Brain microvascular endothelial cell (primary cell): ENCODE measurements around the gene POLR3GL.

ENCODE experiments used
- DNase-seq: peaks from one replicate; pipeline ENCODE4 v3.0.0-alpha.2; 2020
- H3K27ac ChIP-seq: fragments of 250-450 bp; sonication (Bioruptor Pico); 2 replicates; pipeline ENCODE4 v1.5.1; 2020; ENCODE audit warnings: mild to moderate bottlenecking, moderate library complexity
- H3K27me3 ChIP-seq: fragments of 250-450 bp; sonication (Bioruptor Pico); replicated peaks from 2 replicates; pipeline ENCODE4 v1.5.1; 2020; ENCODE audit warnings: mild to moderate bottlenecking
- H3K36me3 ChIP-seq: fragments of 250-450 bp; sonication (Bioruptor Pico); replicated peaks from 2 replicates; pipeline ENCODE4 v1.5.1; 2020; ENCODE audit warnings: mild to moderate bottlenecking
- H3K4me3 ChIP-seq: 2 replicates; pipeline ENCODE4 v1.5.1; 2011; ENCODE audit warnings: low read depth, mild to moderate bottlenecking, control low read depth, low read length, moderate library complexity
- in situ Hi-C: cut with HindIII; loops from 2 replicates; pipeline ENCODE4 v1.10.0; 2017; ENCODE audit warnings: low sequenced_read_pairs, low pct_ligation_motif_present
- TF ChIP-seq, protein P1 (sequence below): IDR thresholded peaks from 2 replicates; pipeline ENCODE4 v1.5.1; 2011; ENCODE audit warnings: low read depth, mild to moderate bottlenecking, moderate library complexity, low read length, control low read depth, inconsistent platforms; ENCODE audit errors: missing control alignments

The POLR3GL gene

DNA sequence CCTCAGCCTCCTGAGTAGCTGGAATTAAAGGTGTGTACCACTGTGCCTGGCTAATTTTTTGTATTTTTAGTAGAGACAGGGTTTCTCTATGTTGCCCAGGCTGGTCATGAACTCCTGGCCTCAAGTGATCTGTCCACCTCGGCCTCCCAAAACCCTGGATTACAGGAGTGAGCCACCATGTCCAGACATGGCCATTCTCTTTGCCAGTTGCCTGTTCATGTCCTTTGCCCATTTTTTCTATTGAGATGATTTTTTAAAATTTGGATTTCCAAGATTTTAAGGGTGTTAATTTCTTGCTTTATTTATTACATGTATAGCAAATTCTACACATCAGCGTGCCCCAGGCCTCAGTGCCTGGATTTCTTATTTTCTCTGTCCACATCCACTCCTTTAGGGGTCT is 2.8 kb downstream of the POLR3GL start:
- no peaks in the 10 kb centered on the region for H3K27me3 ChIP-seq
- H3K27ac ChIP-seq = no peak overlapping the region
- no peaks in the 10 kb centered on the region for H3K36me3 ChIP-seq
- in situ Hi-C loops = no loop called here
- no peak overlapping the region for H3K4me3 ChIP-seq
- TF ChIP-seq, protein P1, sequence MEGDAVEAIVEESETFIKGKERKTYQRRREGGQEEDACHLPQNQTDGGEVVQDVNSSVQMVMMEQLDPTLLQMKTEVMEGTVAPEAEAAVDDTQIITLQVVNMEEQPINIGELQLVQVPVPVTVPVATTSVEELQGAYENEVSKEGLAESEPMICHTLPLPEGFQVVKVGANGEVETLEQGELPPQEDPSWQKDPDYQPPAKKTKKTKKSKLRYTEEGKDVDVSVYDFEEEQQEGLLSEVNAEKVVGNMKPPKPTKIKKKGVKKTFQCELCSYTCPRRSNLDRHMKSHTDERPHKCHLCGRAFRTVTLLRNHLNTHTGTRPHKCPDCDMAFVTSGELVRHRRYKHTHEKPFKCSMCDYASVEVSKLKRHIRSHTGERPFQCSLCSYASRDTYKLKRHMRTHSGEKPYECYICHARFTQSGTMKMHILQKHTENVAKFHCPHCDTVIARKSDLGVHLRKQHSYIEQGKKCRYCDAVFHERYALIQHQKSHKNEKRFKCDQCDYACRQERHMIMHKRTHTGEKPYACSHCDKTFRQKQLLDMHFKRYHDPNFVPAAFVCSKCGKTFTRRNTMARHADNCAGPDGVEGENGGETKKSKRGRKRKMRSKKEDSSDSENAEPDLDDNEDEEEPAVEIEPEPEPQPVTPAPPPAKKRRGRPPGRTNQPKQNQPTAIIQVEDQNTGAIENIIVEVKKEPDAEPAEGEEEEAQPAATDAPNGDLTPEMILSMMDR = no peak
- no peak for DNase-seq

DNA sequence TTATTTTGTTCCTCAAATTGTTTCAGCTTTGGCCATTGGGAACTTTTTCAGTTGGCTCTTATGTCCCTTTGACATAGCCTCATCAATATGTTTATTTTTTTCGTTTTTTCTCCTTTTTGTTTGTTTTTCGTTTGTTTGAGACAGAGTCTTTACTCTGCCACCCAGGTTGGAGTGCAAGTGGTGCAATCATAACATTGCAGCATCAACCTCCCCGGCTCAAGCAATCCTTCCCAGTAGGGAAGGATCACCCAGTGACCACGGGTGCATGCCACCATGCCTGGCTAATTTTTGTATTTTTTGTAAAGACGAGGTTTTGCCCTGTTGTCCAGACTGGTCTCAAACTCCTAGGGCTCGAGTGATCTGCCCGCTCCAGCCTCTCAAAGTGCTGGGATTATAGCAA is 8.1 kb downstream of the POLR3GL start:
- no peak for DNase-seq
- H3K27me3 ChIP-seq = no peaks in the 10 kb centered on the region
- TF ChIP-seq, protein P1 = no peak
- H3K36me3 ChIP-seq = no peaks in the 10 kb centered on the region
- no peak overlapping the region for H3K27ac ChIP-seq
- in situ Hi-C loops = no loop called here
- no peak overlapping the region for H3K4me3 ChIP-seq

DNA sequence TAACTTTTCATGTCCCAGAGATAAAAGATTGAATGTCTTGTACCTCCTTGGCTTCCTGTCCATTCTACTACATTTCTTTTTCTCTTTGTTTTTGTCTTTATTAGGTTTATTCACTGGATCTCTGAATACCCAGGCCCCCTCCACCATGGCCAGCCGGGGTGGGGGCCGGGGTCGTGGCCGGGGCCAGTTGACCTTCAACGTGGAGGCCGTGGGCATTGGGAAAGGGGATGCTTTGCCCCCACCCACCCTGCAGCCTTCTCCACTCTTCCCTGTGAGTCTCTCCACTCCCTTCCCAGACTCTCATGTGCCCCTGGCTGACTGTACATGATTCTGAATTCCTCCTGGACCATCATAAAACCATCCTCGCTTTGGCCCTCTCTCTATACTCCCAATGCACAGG is 10.2 kb downstream of the POLR3GL start:
- Histone ChIP-seq H3K27ac (no peak overlapping the region), H3K4me3 (no peak overlapping the region), H3K36me3 (no peaks in the 10 kb centered on the region), H3K27me3 (no peaks in the 10 kb centered on the region)
- TF ChIP-seq, protein P1 = no peak
- in situ Hi-C loops = no loop called here
- DNase-seq = no peak

DNA sequence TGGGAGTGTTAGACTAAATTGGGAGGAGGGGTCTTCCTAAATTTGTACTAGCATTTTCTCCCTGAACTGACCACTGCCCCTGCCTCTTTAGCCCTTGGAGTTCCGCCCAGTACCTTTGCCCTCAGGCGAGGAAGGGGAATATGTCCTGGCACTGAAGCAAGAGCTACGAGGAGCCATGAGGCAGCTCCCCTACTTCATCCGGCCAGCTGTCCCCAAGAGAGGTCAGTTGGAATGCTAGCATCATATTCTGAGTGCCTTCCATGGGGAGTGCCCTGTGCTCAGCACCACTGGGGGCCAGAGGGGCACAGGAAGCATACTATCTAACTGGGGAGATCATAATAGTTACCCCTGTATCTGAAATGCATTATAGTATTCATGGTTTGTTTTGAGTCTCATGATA is 10.7 kb downstream of the POLR3GL start:
- no peaks in the 10 kb centered on the region for H3K36me3 ChIP-seq
- TF ChIP-seq, protein P1 = no peak
- H3K4me3 ChIP-seq = no peak overlapping the region
- DNase-seq = no peak
- no peak overlapping the region for H3K27ac ChIP-seq
- in situ Hi-C loops = no loop called here
- H3K27me3 ChIP-seq = no peaks in the 10 kb centered on the region

DNA sequence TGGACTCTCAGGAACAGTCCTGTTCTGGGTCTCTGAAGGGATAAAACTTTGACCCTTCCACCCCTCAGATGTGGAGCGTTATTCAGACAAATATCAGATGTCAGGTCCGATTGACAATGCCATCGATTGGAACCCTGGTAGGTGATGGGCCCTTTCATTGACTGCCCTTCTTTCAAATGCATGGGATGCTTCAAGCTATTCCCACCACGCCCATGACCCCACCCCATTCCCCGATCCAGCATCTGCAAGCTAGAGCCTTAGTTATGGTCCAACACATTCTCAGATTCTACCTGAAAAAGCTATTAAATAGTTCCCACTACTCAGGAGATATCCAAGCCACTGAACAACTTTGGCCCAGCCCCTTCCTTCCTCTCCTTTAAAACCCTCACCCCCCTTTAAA is 12.5 kb downstream of the POLR3GL start:
- TF ChIP-seq, protein P1 = no peak
- Histone ChIP-seq H3K4me3 (no peak overlapping the region), H3K36me3 (no peaks in the 10 kb centered on the region), H3K27ac (no peak overlapping the region), H3K27me3 (no peaks in the 10 kb centered on the region)
- in situ Hi-C loops = no loop called here
- no peak for DNase-seq
